A673 (cell line): Measurements from ENCODE around the gene CLIC4.
"Not testable (repeated sequence)": the region's sequence is repeated elsewhere in the genome, so short reads cannot be mapped to it uniquely, and the experiment has no call there.

Experiments
- EZH2 ChIP-seq: fragments of 200-600 bp; sonication (generic); IDR thresholded peaks from 2 replicates; pipeline ENCODE4 v1.6.1; 2017; ENCODE audit warnings: borderline replicate concordance, low read depth, mild to moderate bottlenecking, mixed read lengths, antibody characterized with exemption, low read length; ENCODE audit not compliant: poor library complexity, severe bottlenecking
- TF ChIP-seq, protein P1 (sequence below): fragments of 300-800, 200-600 bp; sonication (generic); conservative IDR thresholded peaks from 2 replicates; pipeline ENCODE4 v1.5.1; 2017; ENCODE audit warnings: low read depth, mild to moderate bottlenecking, antibody characterized with exemption, low read length, moderate library complexity, mixed read lengths

GRCh38 chr1:24779199-24779598 is 34.0 kb downstream of the CLIC4 start:
- TF ChIP-seq, protein P1, sequence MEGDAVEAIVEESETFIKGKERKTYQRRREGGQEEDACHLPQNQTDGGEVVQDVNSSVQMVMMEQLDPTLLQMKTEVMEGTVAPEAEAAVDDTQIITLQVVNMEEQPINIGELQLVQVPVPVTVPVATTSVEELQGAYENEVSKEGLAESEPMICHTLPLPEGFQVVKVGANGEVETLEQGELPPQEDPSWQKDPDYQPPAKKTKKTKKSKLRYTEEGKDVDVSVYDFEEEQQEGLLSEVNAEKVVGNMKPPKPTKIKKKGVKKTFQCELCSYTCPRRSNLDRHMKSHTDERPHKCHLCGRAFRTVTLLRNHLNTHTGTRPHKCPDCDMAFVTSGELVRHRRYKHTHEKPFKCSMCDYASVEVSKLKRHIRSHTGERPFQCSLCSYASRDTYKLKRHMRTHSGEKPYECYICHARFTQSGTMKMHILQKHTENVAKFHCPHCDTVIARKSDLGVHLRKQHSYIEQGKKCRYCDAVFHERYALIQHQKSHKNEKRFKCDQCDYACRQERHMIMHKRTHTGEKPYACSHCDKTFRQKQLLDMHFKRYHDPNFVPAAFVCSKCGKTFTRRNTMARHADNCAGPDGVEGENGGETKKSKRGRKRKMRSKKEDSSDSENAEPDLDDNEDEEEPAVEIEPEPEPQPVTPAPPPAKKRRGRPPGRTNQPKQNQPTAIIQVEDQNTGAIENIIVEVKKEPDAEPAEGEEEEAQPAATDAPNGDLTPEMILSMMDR = not testable (repeated sequence)
- not testable (repeated sequence) for TF ChIP-seq EZH2
